ENCODE data around the gene MED17. TPM values are rescaled to one million over a fixed set of nuclear protein-coding genes. Genes with fewer than 3 reads are reported as not detected.

MED17 gene
- total and polyA plus RNA-seq, 10 of the 15 experiments (the other 5 are each of a cell fraction or from before 2014, with no cell fraction given), result 7.3 to 38.7 (median 28.3) TPM

DNA sequence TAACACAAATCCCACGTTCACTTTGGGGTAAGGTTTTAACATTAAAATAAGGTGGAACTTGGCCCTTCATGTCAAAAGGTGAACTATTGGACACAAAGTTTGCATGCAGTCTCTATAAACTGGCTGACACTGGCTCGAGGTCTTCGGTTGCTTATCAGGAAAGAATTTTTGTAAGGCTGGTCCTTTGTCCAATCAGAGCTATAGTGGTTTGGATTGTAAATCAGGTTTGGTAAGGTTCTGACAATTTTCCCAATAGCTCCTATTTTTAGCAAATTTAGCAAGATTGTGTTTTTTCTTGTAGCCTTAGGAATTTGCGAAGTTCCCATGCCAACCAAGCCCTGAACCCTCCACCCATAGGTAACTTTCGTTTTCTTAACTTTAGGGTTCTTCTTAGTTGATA lies 17.6 kb upstream of the MED17 start (continued):
- TF ChIP-seq, protein P1, sequence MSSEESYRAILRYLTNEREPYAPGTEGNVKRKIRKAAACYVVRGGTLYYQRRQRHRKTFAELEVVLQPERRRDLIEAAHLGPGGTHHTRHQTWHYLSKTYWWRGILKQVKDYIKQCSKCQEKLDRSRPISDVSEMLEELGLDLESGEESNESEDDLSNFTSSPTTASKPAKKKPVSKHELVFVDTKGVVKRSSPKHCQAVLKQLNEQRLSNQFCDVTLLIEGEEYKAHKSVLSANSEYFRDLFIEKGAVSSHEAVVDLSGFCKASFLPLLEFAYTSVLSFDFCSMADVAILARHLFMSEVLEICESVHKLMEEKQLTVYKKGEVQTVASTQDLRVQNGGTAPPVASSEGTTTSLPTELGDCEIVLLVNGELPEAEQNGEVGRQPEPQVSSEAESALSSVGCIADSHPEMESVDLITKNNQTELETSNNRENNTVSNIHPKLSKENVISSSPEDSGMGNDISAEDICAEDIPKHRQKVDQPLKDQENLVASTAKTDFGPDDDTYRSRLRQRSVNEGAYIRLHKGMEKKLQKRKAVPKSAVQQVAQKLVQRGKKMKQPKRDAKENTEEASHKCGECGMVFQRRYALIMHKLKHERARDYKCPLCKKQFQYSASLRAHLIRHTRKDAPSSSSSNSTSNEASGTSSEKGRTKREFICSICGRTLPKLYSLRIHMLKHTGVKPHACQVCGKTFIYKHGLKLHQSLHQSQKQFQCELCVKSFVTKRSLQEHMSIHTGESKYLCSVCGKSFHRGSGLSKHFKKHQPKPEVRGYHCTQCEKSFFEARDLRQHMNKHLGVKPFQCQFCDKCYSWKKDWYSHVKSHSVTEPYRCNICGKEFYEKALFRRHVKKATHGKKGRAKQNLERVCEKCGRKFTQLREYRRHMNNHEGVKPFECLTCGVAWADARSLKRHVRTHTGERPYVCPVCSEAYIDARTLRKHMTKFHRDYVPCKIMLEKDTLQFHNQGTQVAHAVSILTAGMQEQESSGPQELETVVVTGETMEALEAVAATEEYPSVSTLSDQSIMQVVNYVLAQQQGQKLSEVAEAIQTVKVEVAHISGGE (CRISPR knock-in tag; IDR thresholded peaks at IDR 0.05), result no peak
- TF ChIP-seq, protein P2, sequence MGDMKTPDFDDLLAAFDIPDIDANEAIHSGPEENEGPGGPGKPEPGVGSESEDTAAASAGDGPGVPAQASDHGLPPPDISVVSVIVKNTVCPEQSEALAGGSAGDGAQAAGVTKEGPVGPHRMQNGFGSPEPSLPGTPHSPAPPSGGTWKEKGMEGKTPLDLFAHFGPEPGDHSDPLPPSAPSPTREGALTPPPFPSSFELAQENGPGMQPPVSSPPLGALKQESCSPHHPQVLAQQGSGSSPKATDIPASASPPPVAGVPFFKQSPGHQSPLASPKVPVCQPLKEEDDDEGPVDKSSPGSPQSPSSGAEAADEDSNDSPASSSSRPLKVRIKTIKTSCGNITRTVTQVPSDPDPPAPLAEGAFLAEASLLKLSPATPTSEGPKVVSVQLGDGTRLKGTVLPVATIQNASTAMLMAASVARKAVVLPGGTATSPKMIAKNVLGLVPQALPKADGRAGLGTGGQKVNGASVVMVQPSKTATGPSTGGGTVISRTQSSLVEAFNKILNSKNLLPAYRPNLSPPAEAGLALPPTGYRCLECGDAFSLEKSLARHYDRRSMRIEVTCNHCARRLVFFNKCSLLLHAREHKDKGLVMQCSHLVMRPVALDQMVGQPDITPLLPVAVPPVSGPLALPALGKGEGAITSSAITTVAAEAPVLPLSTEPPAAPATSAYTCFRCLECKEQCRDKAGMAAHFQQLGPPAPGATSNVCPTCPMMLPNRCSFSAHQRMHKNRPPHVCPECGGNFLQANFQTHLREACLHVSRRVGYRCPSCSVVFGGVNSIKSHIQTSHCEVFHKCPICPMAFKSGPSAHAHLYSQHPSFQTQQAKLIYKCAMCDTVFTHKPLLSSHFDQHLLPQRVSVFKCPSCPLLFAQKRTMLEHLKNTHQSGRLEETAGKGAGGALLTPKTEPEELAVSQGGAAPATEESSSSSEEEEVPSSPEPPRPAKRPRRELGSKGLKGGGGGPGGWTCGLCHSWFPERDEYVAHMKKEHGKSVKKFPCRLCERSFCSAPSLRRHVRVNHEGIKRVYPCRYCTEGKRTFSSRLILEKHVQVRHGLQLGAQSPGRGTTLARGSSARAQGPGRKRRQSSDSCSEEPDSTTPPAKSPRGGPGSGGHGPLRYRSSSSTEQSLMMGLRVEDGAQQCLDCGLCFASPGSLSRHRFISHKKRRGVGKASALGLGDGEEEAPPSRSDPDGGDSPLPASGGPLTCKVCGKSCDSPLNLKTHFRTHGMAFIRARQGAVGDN (IDR thresholded peaks at IDR 0.05), result no peak
- TF ChIP-seq MEF2B (IDR thresholded peaks at IDR 0.05; ENCODE audit: partially characterized antibody, poor library complexity, severe bottlenecking) (no peak), NBN (IDR thresholded peaks at IDR 0.05) (no peak)

DNA sequence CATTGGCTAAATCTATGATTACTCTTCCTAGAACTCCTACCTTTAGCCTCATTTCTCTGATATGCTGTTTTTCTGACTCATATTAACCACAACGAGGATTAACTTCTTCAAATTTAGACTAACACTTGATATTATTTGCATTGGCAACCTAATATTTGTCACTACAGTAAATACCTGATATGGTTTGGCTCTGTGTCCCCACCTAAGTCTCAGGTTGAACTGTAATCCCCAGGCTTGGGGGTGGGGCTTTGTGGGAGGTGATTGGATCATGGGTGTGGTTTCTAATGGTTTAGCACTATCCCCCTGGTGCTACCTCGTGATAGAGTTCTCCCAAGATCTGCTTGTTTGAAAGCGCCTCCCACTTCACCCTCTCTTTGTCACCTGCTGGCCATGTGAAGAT lies 17.1 kb upstream of the MED17 start:
- H3K9ac ChIP-seq (ENCODE audit: control insufficient read depth, insufficient read depth, low read length), result no peak overlapping the region
- H4K20me1 ChIP-seq (ENCODE audit: control insufficient read depth, insufficient read depth), result no peaks in the 10 kb centered on the region
- no peaks in the 10 kb centered on the region for H3K27me3 ChIP-seq (replicated peaks in 1 of 2; ENCODE audit: control insufficient read depth in 2 of 2, insufficient read depth in 2 of 2, low read length in 1 of 2)
- WGBS (ENCODE audit: insufficient coverage, insufficient replicate concordance, low lambda C conversion rate, missing lambda C conversion rate), result 69% methylated on average over 3 of the region's 3 CpGs
- ATAC-seq (no peak), DNase-seq (ENCODE audit: low read depth, low spot score) (no peak), FAIRE-seq (no peak)
- peaks cover 0 to 2% of the 10 kb centered on the region in 2 experiments; a peak in 1 of 4 replicates for H3K36me3 ChIP-seq (ENCODE audit: control insufficient read depth in 2 of 2, insufficient read depth in 2 of 2, low read length in 1 of 2)
- TF ChIP-seq RB1 (IDR thresholded peaks at IDR 0.05; ENCODE audit: borderline replicate concordance) (no peak), JUND (IDR thresholded peaks at IDR 0.05; ENCODE audit: low read depth, low read length) (no peak), ZNF384 (IDR thresholded peaks at IDR 0.05; ENCODE audit: borderline replicate concordance, low read depth, low read length) (no peak)
- TF ChIP-seq, protein P3, sequence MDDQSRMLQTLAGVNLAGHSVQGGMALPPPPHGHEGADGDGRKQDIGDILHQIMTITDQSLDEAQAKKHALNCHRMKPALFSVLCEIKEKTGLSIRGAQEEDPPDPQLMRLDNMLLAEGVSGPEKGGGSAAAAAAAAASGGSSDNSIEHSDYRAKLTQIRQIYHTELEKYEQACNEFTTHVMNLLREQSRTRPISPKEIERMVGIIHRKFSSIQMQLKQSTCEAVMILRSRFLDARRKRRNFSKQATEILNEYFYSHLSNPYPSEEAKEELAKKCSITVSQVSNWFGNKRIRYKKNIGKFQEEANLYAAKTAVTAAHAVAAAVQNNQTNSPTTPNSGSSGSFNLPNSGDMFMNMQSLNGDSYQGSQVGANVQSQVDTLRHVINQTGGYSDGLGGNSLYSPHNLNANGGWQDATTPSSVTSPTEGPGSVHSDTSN (IDR thresholded peaks at IDR 0.05; ENCODE audit: insufficient replicate concordance, low read depth, low read length), result no peak
- TF ChIP-seq, protein P4, sequence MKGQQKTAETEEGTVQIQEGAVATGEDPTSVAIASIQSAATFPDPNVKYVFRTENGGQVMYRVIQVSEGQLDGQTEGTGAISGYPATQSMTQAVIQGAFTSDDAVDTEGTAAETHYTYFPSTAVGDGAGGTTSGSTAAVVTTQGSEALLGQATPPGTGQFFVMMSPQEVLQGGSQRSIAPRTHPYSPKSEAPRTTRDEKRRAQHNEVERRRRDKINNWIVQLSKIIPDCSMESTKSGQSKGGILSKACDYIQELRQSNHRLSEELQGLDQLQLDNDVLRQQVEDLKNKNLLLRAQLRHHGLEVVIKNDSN (IDR thresholded peaks at IDR 0.05; ENCODE audit: borderline replicate concordance, extremely low read length, insufficient read depth, low read depth, low read length), result no peak
- H3K4me3 ChIP-seq, result no peak overlapping the region
- ChIA-PET POLR2A (no interaction called here), RAD21 (ENCODE audit: unreplicated experiment) (no interaction called here), SMC1A (ENCODE audit: uncharacterized antibody, unreplicated experiment) (no interaction called here), CTCF (interaction anchor here (1.4 kb wide), 1 partner anchor 9 kb away, joined by 3 read pairs; no protein-coding TSS in a partner anchor)
- no peaks in the 10 kb centered on the region for H3K4me1 ChIP-seq (ENCODE audit: control insufficient read depth, insufficient read depth, low read length)
- no peaks in the 10 kb centered on the region for H3K79me2 ChIP-seq (ENCODE audit: control insufficient read depth, insufficient read depth, low read length)
- H3K9me3 ChIP-seq (replicated peaks; ENCODE audit: control insufficient read depth, insufficient read depth, low read length), result peaks cover 4% of the 10 kb centered on the region; the same call in 2 of the 3 replicates
- intact Hi-C loops (cut with micrococcal nuclease; ENCODE audit: unreplicated experiment) (no loop called here), in situ Hi-C loops (cut with MboI) (no loop called here)
- no peak overlapping the region for H3K4me2 ChIP-seq (ENCODE audit: control insufficient read depth, insufficient read depth)
- H3K27ac ChIP-seq (ENCODE audit: control insufficient read depth, insufficient read depth), result no peak overlapping the region
- BruUV-seq (replicated peaks), result no TSS peak
- H2AFZ ChIP-seq (ENCODE audit: control insufficient read depth, low read depth, low read length), result no peak overlapping the region

Measured in GM12878 (cell line).